ENCODE data around the gene ZNF681.

DNA sequence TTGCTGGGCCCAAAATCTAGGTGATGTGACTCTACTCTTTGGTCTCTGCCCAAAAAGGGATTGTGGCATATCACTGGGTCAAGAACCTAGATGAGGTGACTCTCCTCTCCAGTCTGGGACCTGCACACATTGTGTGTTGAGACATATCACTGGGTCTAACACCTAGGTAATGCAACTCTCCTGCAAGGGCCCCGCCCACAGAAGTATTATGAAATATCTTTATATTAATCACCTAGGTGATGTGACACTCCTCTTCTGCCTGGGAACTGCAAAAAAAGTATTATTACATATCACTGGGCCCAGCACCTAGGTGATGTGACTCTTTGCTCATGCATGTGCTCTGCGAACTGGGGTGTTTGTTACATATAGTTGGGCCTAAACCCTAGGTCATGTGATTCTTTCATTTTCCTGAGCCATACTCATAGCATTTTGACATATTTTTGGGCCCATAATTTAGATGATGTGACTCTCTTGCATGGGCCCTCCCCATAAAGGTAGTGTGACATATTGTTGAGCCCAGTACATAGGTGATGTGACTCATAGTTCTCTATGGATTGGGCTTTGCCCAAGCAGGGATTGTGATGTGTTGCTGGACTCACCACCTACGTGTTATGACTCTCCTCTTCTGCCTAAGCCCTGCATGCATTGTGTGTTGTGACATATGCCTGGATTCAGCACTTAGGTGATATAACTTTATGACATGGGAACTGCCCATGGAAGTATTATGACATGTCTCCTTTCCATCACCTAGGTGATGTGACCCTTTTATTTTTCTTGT, 11.2 kb upstream of the ZNF681 start:
- TF ChIP-seq POLR2A (IDR thresholded peaks at IDR 0.05; ENCODE audit: low read length) (no peak), GATA1 (IDR thresholded peaks at IDR 0.05; ENCODE audit: low read depth, low read length) (no peak)

All from erythroblast (primary cell).